ENCODE measurements around the gene CDHR3.

GRCh38 chr7:106082087-106082854, 119.2 kb downstream of the CDHR3 start:
- TF ChIP-seq POLR2AphosphoS5 (IDR thresholded peaks at IDR 0.05; ENCODE audit: insufficient read depth, low read depth, low read length), result no peak
- TF ChIP-seq MAX (IDR thresholded peaks at IDR 0.05; ENCODE audit: insufficient read depth, insufficient read length), result no peak
- no peak for TF ChIP-seq CTCF (IDR thresholded peaks at IDR 0.05; ENCODE audit: extremely low read depth in 1 of 2, insufficient read depth in 1 of 2, low read depth in 1 of 2, low read length in 2 of 2)
- TF ChIP-seq FOS (IDR thresholded peaks at IDR 0.05; ENCODE audit: borderline replicate concordance, insufficient read depth, low read length), result no peak
- no peak for TF ChIP-seq GATA2 (IDR thresholded peaks at IDR 0.05; ENCODE audit: insufficient read depth, insufficient read length, low read depth, low read length)
- TF ChIP-seq POLR2A (IDR thresholded peaks at IDR 0.05; ENCODE audit: low read depth, low read length), result no peak
- TF ChIP-seq EZH2 (IDR thresholded peaks at IDR 0.05; ENCODE audit: borderline replicate concordance, low read depth, low read length, severe bottlenecking), result no peak

Data from endothelial cell of umbilical vein (primary cell).